Measurements from ENCODE around the gene LNPEP.

LNPEP gene

DNA sequence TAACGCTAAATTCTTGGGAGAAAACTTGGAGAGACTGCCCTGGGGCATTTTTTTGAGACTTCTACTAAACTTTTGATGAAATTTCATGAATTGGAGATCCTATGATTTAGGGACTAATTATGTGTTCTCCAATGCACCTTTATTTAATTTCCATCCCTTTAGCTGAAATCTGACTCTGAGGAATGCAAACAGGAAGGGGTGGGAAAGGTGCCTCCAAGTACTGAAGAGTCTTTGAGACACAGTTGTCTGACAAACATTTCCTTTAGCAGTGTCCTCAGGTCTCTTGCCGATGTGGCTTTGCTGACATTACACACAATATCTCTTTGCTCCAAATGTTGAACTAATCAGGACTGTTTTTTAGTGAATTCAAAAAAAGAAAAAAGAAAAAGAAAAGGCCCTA, 129.6 kb downstream of the LNPEP start:
- TF ChIP-seq, protein P1, sequence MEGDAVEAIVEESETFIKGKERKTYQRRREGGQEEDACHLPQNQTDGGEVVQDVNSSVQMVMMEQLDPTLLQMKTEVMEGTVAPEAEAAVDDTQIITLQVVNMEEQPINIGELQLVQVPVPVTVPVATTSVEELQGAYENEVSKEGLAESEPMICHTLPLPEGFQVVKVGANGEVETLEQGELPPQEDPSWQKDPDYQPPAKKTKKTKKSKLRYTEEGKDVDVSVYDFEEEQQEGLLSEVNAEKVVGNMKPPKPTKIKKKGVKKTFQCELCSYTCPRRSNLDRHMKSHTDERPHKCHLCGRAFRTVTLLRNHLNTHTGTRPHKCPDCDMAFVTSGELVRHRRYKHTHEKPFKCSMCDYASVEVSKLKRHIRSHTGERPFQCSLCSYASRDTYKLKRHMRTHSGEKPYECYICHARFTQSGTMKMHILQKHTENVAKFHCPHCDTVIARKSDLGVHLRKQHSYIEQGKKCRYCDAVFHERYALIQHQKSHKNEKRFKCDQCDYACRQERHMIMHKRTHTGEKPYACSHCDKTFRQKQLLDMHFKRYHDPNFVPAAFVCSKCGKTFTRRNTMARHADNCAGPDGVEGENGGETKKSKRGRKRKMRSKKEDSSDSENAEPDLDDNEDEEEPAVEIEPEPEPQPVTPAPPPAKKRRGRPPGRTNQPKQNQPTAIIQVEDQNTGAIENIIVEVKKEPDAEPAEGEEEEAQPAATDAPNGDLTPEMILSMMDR (IDR thresholded peaks at IDR 0.05; ENCODE audit: borderline replicate concordance, control extremely low read depth, extremely low read depth, insufficient read depth, missing control alignments) = no peak
- no peak for DNase-seq (ENCODE audit: low spot score)
- in situ Hi-C loops (cut with MboI; ENCODE audit: low sequenced_read_pairs, unreplicated experiment) = no loop called here

DNA sequence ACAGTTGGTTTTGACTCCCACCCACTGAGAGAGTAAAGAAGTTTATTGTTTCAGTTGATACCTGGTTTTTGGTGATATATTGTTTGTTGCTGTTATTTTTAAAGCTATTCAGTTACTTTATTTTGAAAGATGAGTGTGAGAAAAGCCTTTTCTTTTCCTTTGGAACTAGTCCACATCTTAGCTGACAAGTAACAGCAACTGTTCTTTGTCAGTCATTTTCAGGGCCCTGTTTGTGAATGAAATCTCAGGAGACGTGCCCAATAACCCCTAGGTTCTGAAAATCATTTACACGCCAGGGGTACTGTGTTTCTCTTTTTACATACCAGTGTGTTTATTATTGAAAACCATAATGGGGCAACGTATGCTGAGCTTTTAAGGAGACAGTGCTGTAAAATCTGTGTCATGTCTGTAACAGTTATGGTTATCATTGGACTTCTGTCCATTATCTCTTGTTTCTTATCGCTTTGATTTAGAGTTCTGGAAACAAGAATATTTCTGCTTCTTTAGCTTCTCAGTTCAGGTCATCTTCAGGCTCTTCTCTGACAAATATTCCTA, 131.5 kb downstream of the LNPEP start:
- no peak for DNase-seq (ENCODE audit: low spot score)
- in situ Hi-C loops (cut with MboI; ENCODE audit: low sequenced_read_pairs, unreplicated experiment) = no loop called here
- TF ChIP-seq, protein P1 (IDR thresholded peaks at IDR 0.05; ENCODE audit: borderline replicate concordance, control extremely low read depth, extremely low read depth, insufficient read depth, missing control alignments) = no peak

DNA sequence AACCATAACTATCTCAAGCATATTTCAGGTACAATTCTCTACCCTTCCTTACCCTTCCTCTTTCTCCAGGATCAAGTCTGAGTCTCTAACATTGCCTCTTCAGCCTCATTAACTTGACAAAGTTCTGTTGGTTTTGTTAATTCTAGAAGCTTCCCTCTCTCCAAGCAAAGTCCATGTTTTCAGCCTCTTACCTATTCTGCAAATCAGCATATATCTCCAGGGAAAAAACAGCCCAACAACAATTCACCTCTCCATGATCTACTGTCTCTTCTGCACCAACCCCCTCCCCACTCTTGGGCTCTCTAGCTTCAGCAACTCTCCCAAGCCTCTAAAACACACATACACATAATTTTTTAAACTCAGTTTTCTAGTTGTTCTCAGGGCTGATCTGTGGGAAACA, 134.4 kb downstream of the LNPEP start:
- no peak for DNase-seq (ENCODE audit: low spot score)
- TF ChIP-seq, protein P1 (IDR thresholded peaks at IDR 0.05; ENCODE audit: borderline replicate concordance, control extremely low read depth, extremely low read depth, insufficient read depth, missing control alignments) = no peak
- in situ Hi-C loops (cut with MboI; ENCODE audit: low sequenced_read_pairs, unreplicated experiment) = no loop called here

DNA sequence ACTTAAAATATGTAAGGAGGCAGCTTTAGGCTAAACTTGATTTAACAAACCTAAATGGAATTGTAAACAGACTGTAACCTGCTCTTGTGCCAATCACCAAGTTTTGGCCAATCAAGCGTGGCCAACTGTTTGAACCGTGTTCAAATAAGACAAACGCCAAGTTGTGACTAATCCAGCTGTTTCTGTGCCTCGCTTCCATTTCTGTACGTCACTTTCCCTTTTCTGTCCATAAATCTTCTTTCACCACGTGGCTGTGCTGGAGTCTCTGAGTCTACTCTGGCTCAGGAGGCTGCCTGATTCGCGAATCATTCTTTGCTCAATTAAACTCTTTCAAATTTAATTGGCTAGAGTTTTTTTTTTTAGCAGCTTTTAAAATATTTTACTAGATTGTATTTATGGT, 135.2 kb downstream of the LNPEP start:
- in situ Hi-C loops (cut with MboI; ENCODE audit: low sequenced_read_pairs, unreplicated experiment) = no loop called here
- TF ChIP-seq, protein P1 (IDR thresholded peaks at IDR 0.05; ENCODE audit: borderline replicate concordance, control extremely low read depth, extremely low read depth, insufficient read depth, missing control alignments) = no peak
- no peak for DNase-seq (ENCODE audit: low spot score)

DNA sequence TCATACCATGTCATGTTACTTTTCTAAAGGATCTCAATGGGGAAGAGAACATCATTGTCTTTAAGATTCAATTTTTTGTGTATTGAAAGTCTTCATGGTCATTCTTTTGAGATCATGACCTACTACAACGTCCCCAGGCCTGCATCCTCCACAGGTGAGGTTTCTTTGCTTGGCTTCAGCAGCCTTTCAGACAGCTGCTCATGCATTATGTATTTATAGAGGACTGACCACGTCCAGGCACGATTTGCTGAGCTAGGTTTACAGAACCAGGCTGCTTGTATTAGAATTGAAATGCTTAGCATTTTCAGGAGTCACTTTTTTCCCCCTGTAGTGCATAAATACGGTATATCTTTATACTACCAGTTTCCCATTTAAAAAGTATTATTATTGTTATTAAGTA, 136.1 kb downstream of the LNPEP start:
- TF ChIP-seq, protein P1 (IDR thresholded peaks at IDR 0.05; ENCODE audit: borderline replicate concordance, control extremely low read depth, extremely low read depth, insufficient read depth, missing control alignments) = no peak
- in situ Hi-C loops (cut with MboI; ENCODE audit: low sequenced_read_pairs, unreplicated experiment) = no loop called here

DNA sequence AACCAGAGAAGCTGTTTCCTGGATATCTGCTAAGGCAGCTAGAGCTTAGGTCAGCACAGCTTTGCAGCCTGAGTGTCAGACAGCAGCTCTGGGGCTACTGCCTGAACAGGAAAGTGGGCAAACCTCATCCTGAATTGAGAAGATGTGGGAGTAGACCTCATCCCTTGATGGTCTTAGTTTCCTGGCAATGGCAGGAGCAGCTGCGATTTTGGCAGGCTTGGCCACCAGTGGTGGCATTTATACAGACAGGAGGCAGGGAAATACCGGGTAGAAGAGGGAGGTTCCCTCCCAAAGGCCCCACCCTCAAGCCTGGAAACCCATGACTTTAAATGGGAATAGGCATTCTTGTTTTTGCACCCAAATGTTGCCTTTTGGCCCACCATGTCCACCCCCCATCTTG, 136.8 kb downstream of the LNPEP start:
- TF ChIP-seq, protein P1 (IDR thresholded peaks at IDR 0.05; ENCODE audit: borderline replicate concordance, control extremely low read depth, extremely low read depth, insufficient read depth, missing control alignments) = no peak
- DNase-seq (ENCODE audit: low spot score) = no peak
- in situ Hi-C loops (cut with MboI; ENCODE audit: low sequenced_read_pairs, unreplicated experiment) = no loop called here

More for the DNA sequence above, 136.1 kb downstream of the LNPEP start:
- DNase-seq (ENCODE audit: low spot score) = no peak

All from GM13976 (cell line).